ENCODE data around the gene GATA2. TPM values are rescaled to one million over a fixed set of nuclear protein-coding genes. Genes with fewer than 3 reads are reported as not detected.

Gene GATA2
- total and polyA plus RNA-seq, 12 donors = 6.8 to 29.8 (median 12.6) TPM

- no peak overlapping the region for H3K27ac ChIP-seq
- intact Hi-C loops (cut with DNase I) = no loop called here
- no peaks in the 10 kb centered on the region for H3K9me3 ChIP-seq
- TF ChIP-seq, protein P1, sequence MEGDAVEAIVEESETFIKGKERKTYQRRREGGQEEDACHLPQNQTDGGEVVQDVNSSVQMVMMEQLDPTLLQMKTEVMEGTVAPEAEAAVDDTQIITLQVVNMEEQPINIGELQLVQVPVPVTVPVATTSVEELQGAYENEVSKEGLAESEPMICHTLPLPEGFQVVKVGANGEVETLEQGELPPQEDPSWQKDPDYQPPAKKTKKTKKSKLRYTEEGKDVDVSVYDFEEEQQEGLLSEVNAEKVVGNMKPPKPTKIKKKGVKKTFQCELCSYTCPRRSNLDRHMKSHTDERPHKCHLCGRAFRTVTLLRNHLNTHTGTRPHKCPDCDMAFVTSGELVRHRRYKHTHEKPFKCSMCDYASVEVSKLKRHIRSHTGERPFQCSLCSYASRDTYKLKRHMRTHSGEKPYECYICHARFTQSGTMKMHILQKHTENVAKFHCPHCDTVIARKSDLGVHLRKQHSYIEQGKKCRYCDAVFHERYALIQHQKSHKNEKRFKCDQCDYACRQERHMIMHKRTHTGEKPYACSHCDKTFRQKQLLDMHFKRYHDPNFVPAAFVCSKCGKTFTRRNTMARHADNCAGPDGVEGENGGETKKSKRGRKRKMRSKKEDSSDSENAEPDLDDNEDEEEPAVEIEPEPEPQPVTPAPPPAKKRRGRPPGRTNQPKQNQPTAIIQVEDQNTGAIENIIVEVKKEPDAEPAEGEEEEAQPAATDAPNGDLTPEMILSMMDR (IDR thresholded peaks at IDR 0.05) = no peak
- WGBS, 2 donors = 79 to 83% methylated on average over 12 of the region's 12 CpGs
- DNase-seq = no peak
- ATAC-seq = no peak
- no peaks in the 10 kb centered on the region for H3K4me1 ChIP-seq
- no peaks in the 10 kb centered on the region for H3K36me3 ChIP-seq
- H3K4me3 ChIP-seq = no peak overlapping the region
- peaks cover 0 to 17% (median 5%) of the 10 kb centered on the region in 7 donors for H3K27me3 ChIP-seq
Measured at GRCh38 chr3:128461731-128462130, 31.3 kb downstream of the GATA2 start.

GRCh38 chr3:128459461-128459820 lies 33.6 kb downstream of the GATA2 start:
- no peaks in the 10 kb centered on the region for H3K4me1 ChIP-seq
- H3K9me3 ChIP-seq = no peaks in the 10 kb centered on the region
- TF ChIP-seq, protein P1 (IDR thresholded peaks at IDR 0.05) = no peak
- no peak for DNase-seq
- ATAC-seq = no peak
- intact Hi-C loops (cut with DNase I) = no loop called here
- H3K27ac ChIP-seq = no peak overlapping the region
- H3K27me3 ChIP-seq = peaks cover 0 to 33% (median 21%) of the 10 kb centered on the region in 7 donors
- no peak overlapping the region for H3K4me3 ChIP-seq
- WGBS, 2 donors = 89 to 90% methylated on average over 9 of the region's 9 CpGs
- no peaks in the 10 kb centered on the region for H3K36me3 ChIP-seq

DNA sequence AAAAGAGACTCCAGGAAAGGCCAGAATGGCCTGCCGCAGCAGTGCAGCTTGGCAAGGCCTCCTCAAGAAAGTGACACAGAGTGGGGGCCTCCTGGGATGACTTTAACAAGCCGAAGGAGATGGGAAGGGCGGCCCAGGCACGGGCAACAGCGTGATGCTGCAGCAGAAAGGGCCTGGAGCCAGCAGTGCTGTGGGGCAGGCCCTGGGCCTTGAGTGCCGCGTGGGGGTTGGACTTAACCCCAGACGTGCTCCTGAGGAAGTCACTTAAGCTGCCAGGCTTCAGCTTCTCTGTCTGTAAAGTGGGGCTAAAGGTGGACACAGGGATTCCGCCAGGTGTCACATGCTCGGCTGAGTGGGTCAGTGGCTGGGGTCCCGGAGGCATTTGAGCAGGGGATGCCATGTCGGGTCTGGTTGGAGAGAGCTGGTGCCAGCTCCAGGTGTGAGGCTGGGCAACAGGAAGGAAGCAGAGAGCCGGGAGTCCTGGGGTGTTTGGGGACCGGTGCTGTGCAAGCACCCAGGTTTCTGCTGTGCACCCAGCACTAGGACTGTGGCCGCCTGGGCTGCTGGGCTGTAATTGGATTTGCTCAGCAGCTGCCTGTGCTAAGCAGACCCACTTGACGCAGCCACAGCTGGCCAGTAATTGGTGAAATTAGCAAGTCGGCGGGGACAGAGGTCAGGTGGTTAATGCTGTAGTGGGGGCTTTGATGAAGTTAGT lies 34.1 kb downstream of the GATA2 start:
- DNase-seq = no peak

DNA sequence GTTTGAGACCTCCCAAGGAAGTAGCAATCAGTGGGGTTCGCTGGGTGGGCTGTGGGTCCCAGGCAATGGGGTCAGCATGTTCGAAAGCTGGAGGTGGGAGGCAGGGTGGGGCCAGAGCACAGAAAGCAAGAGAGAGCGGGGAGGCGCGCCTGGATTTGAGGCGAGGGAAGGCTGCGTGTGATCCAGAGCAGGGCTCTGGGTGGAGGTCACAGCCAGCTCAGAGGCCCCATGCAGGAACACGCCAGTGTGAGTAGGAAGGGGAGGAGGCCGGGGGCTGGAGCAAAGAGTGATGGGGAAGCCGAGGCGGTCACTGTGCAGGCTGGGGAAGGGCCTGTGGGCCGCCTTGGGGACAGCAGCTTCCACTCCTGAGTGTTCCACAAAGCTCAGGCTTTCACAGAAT lies 35.1 kb downstream of the GATA2 start:
- Histone ChIP-seq H3K27me3 (peaks cover 7 to 48% (median 26%) of the 10 kb centered on the region in 7 donors), H3K27ac (no peak overlapping the region), H3K9me3 (no peaks in the 10 kb centered on the region), H3K4me1 (no peaks in the 10 kb centered on the region), H3K36me3 (no peaks in the 10 kb centered on the region), H3K4me3 (no peak overlapping the region)
- TF ChIP-seq, protein P1 (IDR thresholded peaks at IDR 0.05) = no peak
- intact Hi-C loops (cut with DNase I) = no loop called here
- WGBS, 2 donors = 84 to 85% methylated on average over 12 of the region's 12 CpGs
- DNase-seq (no peak), ATAC-seq (no peak)

More for the DNA sequence above, 34.1 kb downstream of the GATA2 start:
- no peak overlapping the region for H3K27ac ChIP-seq
- no peaks in the 10 kb centered on the region for H3K36me3 ChIP-seq
- intact Hi-C loops (cut with DNase I) = no loop called here
- H3K4me1 ChIP-seq = no peaks in the 10 kb centered on the region
- 77 to 79% methylated on average over 18 of the region's 18 CpGs for WGBS, 2 donors
- H3K9me3 ChIP-seq = no peaks in the 10 kb centered on the region
- no peak overlapping the region for H3K4me3 ChIP-seq
- TF ChIP-seq, protein P1 (IDR thresholded peaks at IDR 0.05) = no peak
- peaks cover 0 to 38% (median 26%) of the 10 kb centered on the region in 7 donors for H3K27me3 ChIP-seq
- no peak for ATAC-seq
